GM12873 (cell line): ENCODE results near the gene RBFOX1.

Experiments used
- TF ChIP-seq, protein P1 (sequence below): IDR thresholded peaks from 2 replicates; pipeline ENCODE4 v1.5.1; 2012; ENCODE audit warnings: low read depth, mild to moderate bottlenecking, moderate library complexity, low read length, control low read depth; ENCODE audit not compliant: insufficient read depth; ENCODE audit errors: missing control alignments

Gene RBFOX1

DNA sequence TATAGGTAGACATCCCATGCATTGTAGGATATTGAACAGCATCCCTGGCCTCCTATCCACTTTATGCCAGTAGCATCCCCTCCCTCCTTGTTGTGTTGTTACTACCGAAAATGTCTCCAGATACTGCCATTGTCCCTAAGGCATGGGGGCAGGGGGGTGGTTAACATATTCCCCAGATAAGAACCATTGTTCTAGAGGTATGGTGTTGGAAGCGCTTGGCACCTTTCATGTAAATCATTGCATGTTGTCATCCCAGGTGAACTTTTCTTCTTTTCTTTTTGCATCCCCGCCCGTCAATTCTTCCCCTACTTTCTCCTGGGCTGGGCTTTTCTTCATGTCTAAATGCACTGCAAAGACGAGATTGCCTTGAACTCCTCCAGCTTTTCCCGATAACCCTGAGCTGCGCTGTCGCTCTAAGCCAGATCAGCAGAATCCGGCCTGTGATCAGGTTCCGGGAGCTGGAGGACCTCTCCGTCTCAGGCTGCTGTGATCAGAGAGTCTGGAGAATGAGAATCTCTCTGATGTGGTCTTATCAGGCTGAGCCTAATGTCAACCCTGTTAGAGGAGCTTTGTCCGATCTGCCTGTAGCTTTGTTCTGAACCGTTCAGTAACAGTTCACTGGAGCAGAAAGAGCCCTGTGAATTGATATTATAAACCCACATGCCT lies 76.2 kb downstream of the RBFOX1 start:
- TF ChIP-seq, protein P1, sequence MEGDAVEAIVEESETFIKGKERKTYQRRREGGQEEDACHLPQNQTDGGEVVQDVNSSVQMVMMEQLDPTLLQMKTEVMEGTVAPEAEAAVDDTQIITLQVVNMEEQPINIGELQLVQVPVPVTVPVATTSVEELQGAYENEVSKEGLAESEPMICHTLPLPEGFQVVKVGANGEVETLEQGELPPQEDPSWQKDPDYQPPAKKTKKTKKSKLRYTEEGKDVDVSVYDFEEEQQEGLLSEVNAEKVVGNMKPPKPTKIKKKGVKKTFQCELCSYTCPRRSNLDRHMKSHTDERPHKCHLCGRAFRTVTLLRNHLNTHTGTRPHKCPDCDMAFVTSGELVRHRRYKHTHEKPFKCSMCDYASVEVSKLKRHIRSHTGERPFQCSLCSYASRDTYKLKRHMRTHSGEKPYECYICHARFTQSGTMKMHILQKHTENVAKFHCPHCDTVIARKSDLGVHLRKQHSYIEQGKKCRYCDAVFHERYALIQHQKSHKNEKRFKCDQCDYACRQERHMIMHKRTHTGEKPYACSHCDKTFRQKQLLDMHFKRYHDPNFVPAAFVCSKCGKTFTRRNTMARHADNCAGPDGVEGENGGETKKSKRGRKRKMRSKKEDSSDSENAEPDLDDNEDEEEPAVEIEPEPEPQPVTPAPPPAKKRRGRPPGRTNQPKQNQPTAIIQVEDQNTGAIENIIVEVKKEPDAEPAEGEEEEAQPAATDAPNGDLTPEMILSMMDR = no peak

GRCh38 chr16:7419441-7419840 lies 86.8 kb downstream of the RBFOX1 start:
- TF ChIP-seq, protein P1 = no peak

DNA sequence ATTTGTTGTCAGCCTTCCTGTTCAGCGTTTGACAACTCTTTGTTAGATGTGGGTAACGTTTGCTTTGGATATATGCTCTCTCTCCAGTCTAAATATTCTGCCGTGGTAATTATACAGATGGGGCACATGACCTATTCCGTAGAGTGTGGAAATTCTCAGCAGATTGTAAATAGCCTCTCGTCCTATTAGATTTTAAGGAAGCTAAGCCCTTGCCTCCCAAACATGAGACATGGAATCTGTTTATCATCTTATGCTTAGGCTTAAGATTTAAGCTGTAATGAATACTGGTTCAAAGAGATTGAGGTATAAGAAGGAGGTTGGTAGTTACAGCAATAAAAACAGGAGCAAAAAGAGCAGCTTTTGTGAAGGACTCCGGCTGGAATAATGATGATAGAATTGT lies 87.4 kb downstream of the RBFOX1 start:
- TF ChIP-seq, protein P1 = no peak

GRCh38 chr16:7420843-7421242 lies 88.2 kb downstream of the RBFOX1 start:
- TF ChIP-seq, protein P1 = no peak

GRCh38 chr16:7421578-7421977 lies 88.9 kb downstream of the RBFOX1 start:
- TF ChIP-seq, protein P1 = no peak

DNA sequence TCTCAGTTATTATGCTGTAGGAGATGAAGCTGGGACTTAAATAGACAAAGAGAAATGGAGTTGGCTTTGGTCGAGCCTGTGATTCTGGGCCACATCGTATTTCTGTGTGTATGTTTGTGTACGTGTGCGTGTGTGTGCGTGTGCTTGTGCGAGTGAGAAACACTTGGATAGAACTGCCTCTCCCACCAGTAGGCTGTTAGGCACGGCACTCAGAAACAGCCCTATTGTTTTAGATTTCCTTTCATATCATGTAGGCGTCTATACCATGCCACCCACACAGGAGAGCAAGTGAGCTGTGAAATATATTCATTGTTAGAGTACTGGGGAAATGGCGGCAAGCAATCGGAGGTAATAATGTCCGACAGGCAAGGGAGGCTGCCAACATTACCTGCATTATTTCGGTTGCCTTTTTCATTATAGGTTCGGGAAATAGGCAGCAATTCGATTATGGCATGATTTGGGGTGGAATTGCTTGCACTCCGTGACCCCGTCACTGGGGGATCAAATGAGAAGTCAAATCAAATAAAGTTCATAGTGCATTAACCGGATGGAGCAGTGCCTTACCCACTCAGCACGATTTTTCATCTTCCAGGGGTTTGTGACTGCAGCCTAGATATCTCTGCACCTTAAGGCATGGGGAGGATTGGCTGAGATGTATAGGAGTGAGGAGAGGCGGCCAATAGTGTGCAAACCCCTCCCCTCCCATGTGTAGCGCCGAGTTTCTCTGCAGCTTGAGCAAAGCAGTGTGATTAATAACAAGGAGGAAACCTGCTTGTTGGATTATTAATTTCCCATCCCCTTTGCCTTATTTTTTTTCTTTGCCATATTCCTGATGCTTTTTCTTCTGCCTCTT lies 89.6 kb downstream of the RBFOX1 start:
- TF ChIP-seq, protein P1 = no peak

- TF ChIP-seq, protein P1 = no peak
These were observed 90.9 kb downstream of the RBFOX1 start for GRCh38 chr16:7423434-7424044.
